Left hindlimb (tissue), 1 donor: Measurements from ENCODE around the gene ACCSL.

Source experiments
- DNase-seq: peaks from one replicate; pipeline ENCODE4 v3.0.0-alpha.2; 2018

The ACCSL gene

DNA sequence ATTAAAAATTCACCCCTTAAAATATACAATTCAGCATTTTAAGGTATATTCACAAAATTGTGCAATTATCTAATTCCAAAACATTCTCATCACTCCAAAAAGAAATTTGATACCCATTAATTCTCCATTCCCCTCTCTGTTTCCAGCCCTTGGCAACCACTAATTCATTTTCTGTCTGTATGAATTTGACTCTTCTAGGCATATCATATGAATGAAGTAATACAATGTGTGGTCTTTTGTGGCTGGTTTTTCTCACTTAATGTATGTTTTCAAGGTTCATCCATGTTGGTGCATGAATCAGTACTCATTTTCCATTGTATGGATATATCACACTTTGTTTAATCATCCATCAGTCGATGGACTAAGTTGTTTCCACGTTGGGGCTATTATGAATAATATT, 29.0 kb upstream of the ACCSL start:
- DNase-seq: no peak

DNA sequence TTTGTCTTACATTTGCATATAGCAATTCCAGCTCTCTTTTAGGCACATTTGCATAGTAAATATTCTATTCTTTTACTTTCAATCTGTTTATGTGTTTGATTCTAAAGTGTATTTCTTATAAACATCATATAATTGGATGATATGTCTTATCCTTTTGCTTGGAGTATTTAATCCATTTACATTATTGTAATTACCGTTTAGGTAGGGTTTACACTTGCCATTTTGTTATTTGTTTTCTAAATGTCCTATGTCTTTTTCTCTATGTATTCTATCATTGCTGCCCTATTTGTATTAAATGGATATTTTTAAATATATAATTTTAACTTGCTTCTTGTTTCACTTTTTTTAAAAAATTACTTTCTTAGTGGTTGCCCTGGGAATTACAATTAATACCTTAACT, 22.8 kb upstream of the ACCSL start:
- no peak for DNase-seq

- DNase-seq: no peak
Observed at GRCh38 chr11:44025727-44026126, 22.1 kb upstream of the ACCSL start.

- DNase-seq: no peak
Observed at GRCh38 chr11:44028401-44028800, 19.4 kb upstream of the ACCSL start.

DNA sequence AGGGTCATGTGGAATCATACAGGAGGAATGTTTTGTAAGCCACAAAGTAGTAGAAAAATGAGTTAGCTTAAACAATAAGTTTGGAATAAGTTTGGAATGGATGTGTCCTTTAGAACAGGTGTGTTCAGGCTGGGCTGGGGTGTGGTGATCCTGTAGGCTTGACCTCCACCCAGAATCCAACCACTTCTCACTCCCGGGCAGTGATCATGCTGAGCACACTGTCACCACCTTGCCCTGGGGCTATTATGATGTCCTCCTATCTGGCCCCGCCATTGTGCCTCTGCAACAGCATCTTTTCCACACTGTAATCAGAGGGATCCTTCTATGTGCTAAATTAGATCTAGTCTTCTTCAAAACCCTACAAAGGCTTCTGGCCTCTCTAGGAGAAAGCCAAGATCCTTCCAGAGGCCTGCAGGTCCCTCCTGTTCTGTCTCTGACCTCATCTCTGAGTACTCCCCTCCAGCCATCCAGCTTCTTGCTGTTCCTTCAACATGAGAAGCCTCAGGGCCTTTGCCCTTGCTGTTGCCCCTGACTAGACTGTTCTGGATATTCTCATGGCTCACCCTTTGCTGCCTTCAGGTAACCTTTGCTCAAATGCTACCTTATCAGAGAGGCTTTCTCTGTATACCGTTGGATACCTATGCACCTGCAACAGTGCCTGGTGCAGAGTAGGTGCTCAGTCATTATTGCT, 18.8 kb upstream of the ACCSL start:
- DNase-seq: no peak

DNA sequence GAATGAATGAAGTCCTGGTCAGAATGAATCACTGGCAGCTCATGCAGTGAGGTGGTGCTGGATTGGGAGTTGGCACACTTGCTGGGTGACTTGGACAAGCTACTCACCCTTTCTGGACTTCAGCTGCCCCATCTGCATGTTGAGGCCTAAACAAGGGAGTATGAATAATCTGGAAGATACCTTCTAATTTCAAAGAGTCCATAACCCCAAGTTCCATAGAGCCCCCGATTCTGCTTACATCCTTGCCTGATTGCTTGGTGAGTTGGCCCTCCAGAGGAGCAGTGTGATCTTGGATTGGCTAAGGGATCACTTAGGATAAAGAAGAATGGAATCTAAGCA, 18.3 kb upstream of the ACCSL start:
- no peak for DNase-seq

- DNase-seq: no peak
Observed at GRCh38 chr11:44029977-44030911, 17.5 kb upstream of the ACCSL start.

DNA sequence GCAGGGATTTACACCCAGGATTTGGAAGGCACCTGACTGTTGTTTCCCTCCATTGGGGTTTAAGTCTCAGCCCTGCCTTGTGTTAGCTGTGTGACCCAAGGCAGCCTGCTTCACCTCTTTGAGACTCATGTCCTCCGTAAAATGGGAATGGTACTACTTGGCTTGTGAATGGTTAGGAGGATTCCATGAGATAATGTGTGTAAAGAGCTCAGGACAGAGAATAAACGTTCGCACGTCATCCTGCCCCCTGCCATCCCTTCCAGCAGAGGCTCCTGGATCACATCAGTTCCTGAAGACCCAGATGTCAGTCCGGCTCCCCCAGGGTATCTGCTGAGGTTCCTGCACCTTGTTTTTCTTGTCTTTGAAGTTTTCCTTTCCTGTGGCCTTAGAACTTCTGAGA, 16.8 kb upstream of the ACCSL start:
- DNase-seq: no peak

GRCh38 chr11:44031549-44031948, 16.2 kb upstream of the ACCSL start:
- DNase-seq: no peak

DNA sequence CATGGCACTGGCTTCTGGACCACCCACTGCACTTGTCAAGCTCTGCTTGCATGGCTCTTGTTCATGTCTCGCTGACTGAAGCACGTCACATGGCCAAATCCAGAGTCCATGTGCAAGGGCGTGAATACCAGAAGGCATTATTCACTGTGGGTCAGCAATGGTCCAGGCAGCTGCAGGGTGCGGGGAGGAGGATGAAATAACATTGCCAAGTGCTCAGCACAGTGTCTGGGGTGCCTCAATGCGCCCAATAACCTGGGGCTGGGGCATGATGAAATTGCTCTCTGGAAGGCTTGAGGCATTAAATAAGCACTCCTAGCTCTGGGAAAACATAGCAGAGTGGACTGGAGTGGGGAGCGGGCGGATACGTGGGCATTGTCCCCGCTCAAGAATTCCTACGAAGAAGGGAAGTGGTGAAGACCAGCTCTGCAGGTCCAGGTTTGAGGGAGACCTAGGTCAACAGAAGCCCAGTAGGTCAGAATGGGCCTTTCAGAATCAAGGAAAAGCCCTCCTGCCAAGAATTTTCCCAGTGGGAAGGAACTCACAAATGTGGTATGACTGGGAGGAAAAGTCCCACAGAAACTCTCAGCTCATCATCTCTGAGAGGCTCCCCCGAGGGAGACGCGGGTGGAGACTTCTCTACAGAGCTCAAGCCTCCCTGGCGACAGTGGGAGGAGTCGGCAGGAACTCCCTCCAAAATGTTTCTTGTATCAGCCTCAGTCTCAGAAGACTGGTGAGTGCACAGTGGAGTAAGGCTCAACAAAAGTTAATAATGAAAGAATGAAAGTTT, 15.3 kb upstream of the ACCSL start:
- no peak for DNase-seq

GRCh38 chr11:44033411-44033850, 14.3 kb upstream of the ACCSL start:
- no peak for DNase-seq

- DNase-seq: no peak
Observed at GRCh38 chr11:44033856-44034255, 13.9 kb upstream of the ACCSL start.

- DNase-seq: no peak
Observed at GRCh38 chr11:44034639-44035038, 13.1 kb upstream of the ACCSL start.

GRCh38 chr11:44036811-44037657, 10.7 kb upstream of the ACCSL start:
- DNase-seq: peak; percentile 82

- no peak for DNase-seq
Observed at GRCh38 chr11:44037658-44037998, 10.2 kb upstream of the ACCSL start.

DNA sequence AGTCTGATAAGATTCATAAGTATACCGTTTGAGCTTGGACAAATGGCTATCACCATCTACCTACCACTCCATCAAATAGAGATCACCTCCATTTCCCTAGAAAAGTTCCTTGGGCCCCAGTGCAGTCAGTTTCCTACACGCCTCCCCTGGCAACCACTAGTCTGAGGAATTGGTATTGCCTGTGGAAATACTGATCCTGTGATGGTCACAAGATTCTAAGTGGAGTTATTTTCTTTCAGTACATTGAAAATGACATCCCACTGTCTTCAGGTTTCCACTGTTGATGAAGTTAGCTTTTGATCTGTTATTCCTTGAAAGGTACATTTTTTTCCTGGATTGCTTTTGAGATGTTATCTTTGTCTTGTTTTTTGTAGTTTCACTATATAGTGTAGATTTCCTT, 4.6 kb upstream of the ACCSL start:
- DNase-seq: no peak

GRCh38 chr11:44046182-44046581, 1.6 kb upstream of the ACCSL start:
- no peak for DNase-seq

DNA sequence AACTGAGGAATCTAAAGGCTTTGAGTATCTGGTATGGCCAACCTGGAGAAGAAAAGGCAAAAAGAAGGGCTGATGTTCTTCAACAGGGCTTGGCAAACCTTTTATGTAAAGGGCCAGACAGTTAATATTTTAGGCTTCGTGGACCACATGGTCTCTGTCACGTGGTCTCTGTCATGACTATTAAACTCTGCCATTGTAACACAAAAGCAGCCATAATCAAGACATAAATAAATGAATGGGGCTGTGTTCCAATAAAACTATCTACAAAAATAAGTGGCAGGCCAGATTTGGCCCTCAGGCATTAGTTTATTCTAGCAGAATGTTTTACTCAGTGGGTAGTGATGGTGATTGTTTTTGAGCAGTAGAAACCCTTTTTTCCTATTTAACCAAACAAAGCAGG, 483 bp upstream of the ACCSL start:
- DNase-seq: no peak

DNA sequence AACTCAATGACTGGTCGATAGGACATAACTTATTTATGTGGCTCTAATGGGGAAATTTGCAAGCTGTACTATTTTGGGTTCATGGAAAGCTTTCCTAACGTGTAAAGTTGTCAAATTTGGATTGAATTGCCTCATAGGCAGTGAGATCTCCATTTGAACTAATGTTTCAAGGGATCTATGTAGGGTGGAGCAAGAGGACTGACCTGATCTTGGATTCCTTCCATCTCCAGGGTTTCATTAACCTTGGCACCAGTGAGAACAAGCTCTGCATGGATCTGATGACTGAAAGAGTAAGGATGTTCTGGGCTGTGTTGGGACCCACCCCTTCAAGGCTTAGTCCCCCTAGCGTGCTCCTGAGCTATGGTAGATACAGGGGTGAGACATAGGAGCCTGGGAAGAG, 2.1 kb downstream of the ACCSL start:
- no peak for DNase-seq

DNA sequence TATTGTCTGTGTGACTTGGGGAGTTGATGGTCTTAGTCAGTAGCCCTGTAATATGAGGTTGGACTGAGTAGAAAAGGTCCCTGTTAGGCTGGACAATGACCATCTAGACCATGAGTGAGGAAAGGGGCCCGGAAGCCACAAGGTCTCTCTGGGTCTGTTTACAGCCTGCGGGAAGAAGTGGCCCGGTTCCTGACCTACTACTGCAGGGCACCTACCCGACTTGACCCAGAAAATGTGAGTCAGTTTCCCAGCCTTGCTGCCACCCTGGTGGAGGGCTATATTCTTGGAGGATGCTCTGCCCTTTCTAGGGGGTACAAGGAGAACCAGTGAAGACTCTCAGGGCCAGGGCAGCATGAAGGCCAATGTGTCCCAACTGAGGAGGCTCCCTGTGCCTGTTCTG, 3.4 kb downstream of the ACCSL start:
- no peak for DNase-seq

- DNase-seq: no peak
Observed at GRCh38 chr11:44057340-44057739, 9.6 kb downstream of the ACCSL start.

DNA sequence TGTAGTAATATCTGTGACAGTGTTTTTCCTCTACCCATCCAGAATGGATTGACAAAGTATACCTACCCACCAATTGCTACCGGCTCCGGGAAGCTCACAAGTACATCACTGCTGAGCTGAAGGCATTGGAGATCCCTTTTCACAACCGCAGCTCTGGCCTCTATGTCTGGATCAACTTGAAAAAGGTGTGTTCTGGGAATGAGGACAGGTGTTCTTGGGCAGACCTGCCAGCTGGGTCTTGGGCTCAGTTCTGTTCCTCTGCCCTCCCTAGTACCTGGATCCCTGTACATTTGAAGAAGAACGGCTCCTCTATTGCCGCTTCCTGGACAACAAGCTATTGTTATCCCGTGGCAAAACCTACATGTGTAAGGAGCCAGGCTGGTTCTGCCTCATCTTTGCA, 10.5 kb downstream of the ACCSL start:
- no peak for DNase-seq

- DNase-seq: no peak
Observed at GRCh38 chr11:44065161-44065661, 17.4 kb downstream of the ACCSL start.
